Stimulated activated CD8-positive, alpha-beta memory T cell treated with anti-CD3 and anti-CD28 coated beads, Interleukin-4, amount 100 ng/mL, for 24 hours (primary cell): ENCODE results near the gene EBF3.
"Not testable (repeated sequence)": the region's sequence is repeated elsewhere in the genome, so short reads cannot be mapped to it uniquely, and the experiment has no call there.

Experiments used
- DNase-seq: peaks from one replicate; pipeline ENCODE4 v3.0.0-alpha.2; 2020; ENCODE audit warnings: low read depth

EBF3 gene

GRCh38 chr10:129927351-129928120 lies 36.5 kb downstream of the EBF3 start:
- no peak for DNase-seq

GRCh38 chr10:129926066-129927055 lies 37.7 kb downstream of the EBF3 start:
- DNase-seq, result no peak

GRCh38 chr10:129924375-129925085 lies 39.5 kb downstream of the EBF3 start:
- no peak for DNase-seq

- DNase-seq, result no peak
Measured at GRCh38 chr10:129922598-129923123, 41.4 kb downstream of the EBF3 start.

GRCh38 chr10:129921801-129922597 lies 42.1 kb downstream of the EBF3 start:
- no peak for DNase-seq

GRCh38 chr10:129921065-129921670 lies 42.9 kb downstream of the EBF3 start:
- no peak for DNase-seq

- not testable (repeated sequence) for DNase-seq
Measured at GRCh38 chr10:129920187-129920586, 43.9 kb downstream of the EBF3 start.

GRCh38 chr10:129919358-129919757 lies 44.7 kb downstream of the EBF3 start:
- DNase-seq, result no peak

GRCh38 chr10:129918836-129919235 lies 45.2 kb downstream of the EBF3 start:
- no peak for DNase-seq

GRCh38 chr10:129918401-129918800 lies 45.7 kb downstream of the EBF3 start:
- DNase-seq, result no peak

- no peak for DNase-seq
Measured at GRCh38 chr10:129917936-129918335, 46.1 kb downstream of the EBF3 start.

GRCh38 chr10:129916506-129916995 lies 47.5 kb downstream of the EBF3 start:
- no peak for DNase-seq

- no peak for DNase-seq
Measured at GRCh38 chr10:129915526-129916378, 48.3 kb downstream of the EBF3 start.

GRCh38 chr10:129914960-129915359 lies 49.1 kb downstream of the EBF3 start:
- no peak for DNase-seq

GRCh38 chr10:129914153-129914855 lies 49.8 kb downstream of the EBF3 start:
- no peak for DNase-seq

- DNase-seq, result no peak
Measured at GRCh38 chr10:129912986-129913695, 50.9 kb downstream of the EBF3 start.

GRCh38 chr10:129912166-129912917 lies 51.7 kb downstream of the EBF3 start:
- DNase-seq, result no peak
